Measurements from ENCODE around the gene LRRC8A.
A peak's percentile ranks its signal among the peaks of the same experiment; 100 is the strongest.
"Not testable (repeated sequence)": the region's sequence is repeated elsewhere in the genome, so short reads cannot be mapped to it uniquely, and the experiment has no call there.

LRRC8A gene

GRCh38 chr9:128863647-128864046 lies 18.3 kb upstream of the LRRC8A start:
- peak; percentile 61 to 68 for DNase-seq (ENCODE audit: low read depth in 2 of 2)

GRCh38 chr9:128870128-128870940 lies 11.6 kb upstream of the LRRC8A start:
- no peak for DNase-seq (ENCODE audit: low read depth in 2 of 2)

- DNase-seq (ENCODE audit: low read depth in 2 of 2): not testable (repeated sequence)
These were observed 11.0 kb upstream of the LRRC8A start for GRCh38 chr9:128870941-128871265.

GRCh38 chr9:128877852-128878251 lies 4.1 kb upstream of the LRRC8A start:
- DNase-seq (ENCODE audit: low read depth in 2 of 2): no peak

- DNase-seq (ENCODE audit: low read depth in 2 of 2): no peak
These were observed 1.0 kb downstream of the LRRC8A start for GRCh38 chr9:128882677-128883603.

- DNase-seq (ENCODE audit: low read depth in 2 of 2): no peak
These were observed 2.2 kb downstream of the LRRC8A start for GRCh38 chr9:128884164-128884563.

- no peak for DNase-seq (ENCODE audit: low read depth in 2 of 2)
These were observed 3.4 kb downstream of the LRRC8A start for GRCh38 chr9:128885376-128885775.

- no peak for DNase-seq (ENCODE audit: low read depth in 2 of 2)
These were observed 3.9 kb downstream of the LRRC8A start for GRCh38 chr9:128885798-128886197.

GRCh38 chr9:128886211-128886891 lies 4.4 kb downstream of the LRRC8A start:
- no peak for DNase-seq (ENCODE audit: low read depth in 2 of 2)

GRCh38 chr9:128887049-128887448 lies 5.1 kb downstream of the LRRC8A start:
- no peak for DNase-seq (ENCODE audit: low read depth in 2 of 2)

- no peak for DNase-seq (ENCODE audit: low read depth in 2 of 2)
These were observed 6.0 kb downstream of the LRRC8A start for GRCh38 chr9:128887914-128888350.

- DNase-seq (ENCODE audit: low read depth in 2 of 2): no peak
These were observed 9.6 kb downstream of the LRRC8A start for GRCh38 chr9:128891321-128892220.

- no peak for DNase-seq (ENCODE audit: low read depth in 2 of 2)
These were observed 10.4 kb downstream of the LRRC8A start for GRCh38 chr9:128892221-128892921.

GRCh38 chr9:128893354-128893753 lies 11.4 kb downstream of the LRRC8A start:
- DNase-seq (ENCODE audit: low read depth in 2 of 2): no peak

GRCh38 chr9:128894764-128895163 lies 12.8 kb downstream of the LRRC8A start:
- DNase-seq (ENCODE audit: low read depth in 2 of 2): no peak

- DNase-seq (ENCODE audit: low read depth in 2 of 2): no peak
These were observed 13.6 kb downstream of the LRRC8A start for GRCh38 chr9:128895556-128895955.

GRCh38 chr9:128898382-128898781 lies 16.4 kb downstream of the LRRC8A start:
- no peak for DNase-seq (ENCODE audit: low read depth in 2 of 2)

GRCh38 chr9:128898845-128899565 lies 17.1 kb downstream of the LRRC8A start:
- DNase-seq (ENCODE audit: low read depth in 2 of 2): no peak

GRCh38 chr9:128899566-128900322 lies 17.8 kb downstream of the LRRC8A start:
- DNase-seq (ENCODE audit: low read depth in 2 of 2): no peak

Data from stimulated activated CD8-positive, alpha-beta memory T cell treated with anti-CD3 and anti-CD28 coated beads, Interleukin-7, amount 100 ng/mL, for 4 hours (primary cell).